NCI-H2029 (cell line): Measurements from ENCODE around the gene MCM8.
"Not testable (repeated sequence)": the region's sequence is repeated elsewhere in the genome, so short reads cannot be mapped to it uniquely, and the experiment has no call there.

Experiments
- DNase-seq: peaks from one replicate; lab custom pipeline; 2025; lab: John Stamatoyannopoulos, UW

MCM8 gene

GRCh38 chr20:6007094-6007528, 56.7 kb downstream of the MCM8 start:
- DNase-seq: no peak

DNA sequence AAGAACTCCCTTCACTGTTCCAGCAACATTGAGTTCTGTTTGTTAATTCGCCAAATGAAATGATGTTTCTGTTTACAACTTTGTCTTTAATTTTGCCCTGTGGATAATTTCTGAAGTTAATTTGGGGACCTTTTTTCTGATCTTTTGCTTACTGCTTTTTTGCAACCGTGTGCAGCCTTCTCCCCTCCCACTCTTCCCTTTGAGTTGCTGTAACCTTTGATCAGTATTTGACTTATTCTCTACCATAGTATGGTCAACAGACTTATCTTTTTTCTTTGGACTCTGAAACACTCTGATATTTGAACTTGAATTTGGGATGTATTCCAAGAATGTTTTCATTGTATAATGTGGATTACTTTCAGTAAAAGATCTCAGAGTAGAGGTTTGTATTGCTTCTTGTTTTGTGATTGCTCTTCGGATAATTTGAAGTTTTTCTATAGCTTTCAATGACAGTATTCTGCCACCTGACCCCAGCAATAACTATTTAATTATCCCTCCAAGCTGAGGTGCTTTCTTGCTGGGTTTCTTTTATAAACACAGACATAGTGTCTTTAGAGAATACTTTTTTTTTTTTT, 57.2 kb downstream of the MCM8 start:
- DNase-seq: no peak

DNA sequence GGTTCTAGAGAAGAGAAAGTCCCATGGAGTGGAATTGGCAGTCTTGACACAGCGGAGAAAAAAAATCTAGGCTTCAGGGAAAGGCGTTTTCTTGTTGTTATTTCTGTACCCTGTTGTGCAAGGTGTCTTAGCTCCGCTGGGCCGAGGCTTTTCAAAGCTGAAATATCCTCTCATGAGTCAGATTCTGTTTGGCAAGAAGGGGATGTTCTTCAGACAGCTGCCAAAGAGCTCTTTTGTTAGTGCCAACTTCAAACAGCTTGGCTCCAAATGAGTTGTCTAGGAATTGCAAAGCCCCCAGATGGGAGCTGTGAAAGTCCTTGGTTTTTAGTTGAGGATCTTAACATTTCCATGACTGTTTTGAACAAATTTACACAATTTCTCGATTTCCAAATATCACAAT, 57.8 kb downstream of the MCM8 start:
- DNase-seq: no peak

- DNase-seq: no peak
These were observed 61.7 kb downstream of the MCM8 start for GRCh38 chr20:6012179-6012578.

DNA sequence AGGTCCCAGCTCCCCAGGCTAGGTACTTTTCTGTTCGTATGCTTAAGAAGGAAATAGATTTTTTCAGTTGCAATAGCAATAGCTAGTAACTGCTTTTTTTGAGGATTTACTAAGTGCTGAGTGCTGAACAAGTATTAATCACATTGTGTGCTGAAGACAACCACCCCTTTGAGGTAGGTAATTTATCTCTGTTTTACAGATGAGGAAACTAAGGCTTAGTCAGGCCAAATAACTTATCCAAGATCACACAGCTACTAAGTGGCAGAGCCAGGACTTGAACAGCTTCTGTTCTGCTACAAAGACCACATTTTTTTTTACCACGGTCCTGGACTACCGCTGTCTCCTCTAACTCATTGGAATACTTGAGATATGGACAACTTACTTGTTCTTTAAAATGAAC, 63.6 kb downstream of the MCM8 start:
- DNase-seq: no peak

GRCh38 chr20:6014957-6015356, 64.5 kb downstream of the MCM8 start:
- DNase-seq: no peak

DNA sequence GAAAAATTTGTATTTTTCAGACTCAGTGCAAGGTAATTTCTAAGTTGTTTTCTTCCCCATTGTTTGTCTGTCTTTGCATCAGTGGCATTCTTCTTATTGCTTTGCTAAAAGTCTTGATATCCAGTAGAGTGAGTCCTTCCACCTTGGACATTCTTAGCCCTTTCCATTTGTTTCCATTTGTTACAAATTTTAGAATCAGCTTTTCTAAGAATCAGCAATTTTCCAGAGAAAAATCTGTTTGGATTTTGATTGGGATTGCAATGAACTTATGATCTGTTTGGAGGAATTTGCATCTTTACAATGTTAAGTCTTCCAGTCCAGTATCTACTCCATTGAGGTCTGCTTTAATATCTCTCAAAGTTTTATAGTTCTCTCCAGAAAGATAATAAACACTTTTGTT, 67.0 kb downstream of the MCM8 start:
- no peak for DNase-seq

- DNase-seq: no peak
These were observed 67.4 kb downstream of the MCM8 start for GRCh38 chr20:6017880-6018279.

DNA sequence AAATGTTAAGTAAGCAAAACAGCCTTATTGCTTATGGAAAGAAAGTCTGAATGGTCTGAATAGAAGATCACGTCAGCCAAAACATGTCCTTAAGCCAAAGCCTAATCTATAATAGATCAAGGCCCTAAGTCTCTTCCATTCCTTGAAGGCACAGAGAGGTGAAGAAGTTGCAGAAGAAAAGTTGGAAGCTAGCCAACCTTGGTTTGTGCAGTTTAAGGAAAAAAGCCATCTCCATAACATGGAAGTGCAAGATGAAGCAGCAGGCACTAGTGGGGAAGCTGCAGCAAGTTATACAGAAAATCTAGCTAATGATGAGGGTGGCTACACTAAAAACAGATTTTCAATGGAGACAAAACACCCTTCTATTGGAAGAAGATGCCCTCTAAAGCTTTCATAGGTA, 74.3 kb downstream of the MCM8 start:
- no peak for DNase-seq

DNA sequence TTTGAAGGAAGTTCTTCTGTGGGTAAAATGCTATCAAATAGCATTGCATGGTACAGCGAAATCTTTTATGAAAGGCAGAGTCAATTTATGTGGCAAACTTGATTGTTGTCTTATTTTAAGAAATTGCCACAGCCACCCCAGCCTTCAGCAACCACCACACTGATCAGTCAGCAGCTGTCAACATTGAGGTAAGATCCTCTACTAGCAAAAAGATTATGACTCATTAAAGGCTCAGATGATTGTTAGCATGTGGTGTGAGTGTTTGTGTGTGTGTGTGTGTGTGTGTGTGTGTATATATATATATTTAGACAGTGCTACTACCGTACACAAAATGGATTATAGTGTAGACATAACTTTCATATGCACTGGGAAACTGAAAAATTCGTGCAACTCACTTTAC, 75.6 kb downstream of the MCM8 start:
- DNase-seq: no peak

- no peak for DNase-seq
These were observed 78.4 kb downstream of the MCM8 start for GRCh38 chr20:6028818-6029217.

- DNase-seq: no peak
These were observed 79.1 kb downstream of the MCM8 start for GRCh38 chr20:6029538-6029937.

- no peak for DNase-seq
These were observed 80.1 kb downstream of the MCM8 start for GRCh38 chr20:6030453-6031080.

DNA sequence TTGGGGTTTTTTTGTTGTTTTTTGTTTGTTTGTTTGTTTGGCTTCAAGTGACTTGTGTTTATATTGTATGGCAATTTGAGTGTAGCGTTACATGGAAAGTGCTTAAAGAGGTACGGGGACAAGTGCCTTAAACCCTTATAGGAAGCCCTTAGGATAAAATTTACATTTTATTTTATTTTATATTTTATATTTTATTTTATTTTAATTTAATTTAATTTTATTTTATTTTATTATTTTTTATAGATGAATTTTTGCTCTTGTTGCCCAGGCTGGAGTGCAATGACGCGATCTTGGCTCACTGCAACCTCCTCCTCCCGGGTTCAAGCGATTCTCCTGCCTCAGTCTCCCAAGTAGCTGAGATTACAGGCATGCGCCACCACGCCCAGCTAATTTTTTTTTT, 82.5 kb downstream of the MCM8 start:
- not testable (repeated sequence) for DNase-seq

GRCh38 chr20:6034134-6034969, 83.9 kb downstream of the MCM8 start:
- DNase-seq: no peak

- no peak for DNase-seq
These were observed 85.8 kb downstream of the MCM8 start for GRCh38 chr20:6036213-6036612.

DNA sequence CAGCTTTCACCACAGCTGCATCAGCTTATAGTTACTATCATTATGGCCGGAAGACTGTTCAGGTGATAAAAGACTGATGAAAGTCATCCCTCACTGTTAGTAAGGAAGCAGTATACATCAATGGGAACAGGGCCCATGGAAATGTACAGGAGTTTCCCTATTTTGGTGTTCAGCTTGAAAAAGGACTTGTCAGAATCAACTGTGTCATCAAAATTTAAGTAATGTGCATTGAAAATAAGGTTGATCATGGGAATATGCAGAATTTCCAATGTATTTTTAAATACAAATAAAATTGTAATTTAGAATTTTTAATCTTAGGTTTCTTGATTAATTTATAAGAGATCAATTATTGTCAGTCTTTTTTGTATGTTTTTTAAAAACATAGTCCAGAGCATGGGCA, 86.6 kb downstream of the MCM8 start:
- DNase-seq: no peak

DNA sequence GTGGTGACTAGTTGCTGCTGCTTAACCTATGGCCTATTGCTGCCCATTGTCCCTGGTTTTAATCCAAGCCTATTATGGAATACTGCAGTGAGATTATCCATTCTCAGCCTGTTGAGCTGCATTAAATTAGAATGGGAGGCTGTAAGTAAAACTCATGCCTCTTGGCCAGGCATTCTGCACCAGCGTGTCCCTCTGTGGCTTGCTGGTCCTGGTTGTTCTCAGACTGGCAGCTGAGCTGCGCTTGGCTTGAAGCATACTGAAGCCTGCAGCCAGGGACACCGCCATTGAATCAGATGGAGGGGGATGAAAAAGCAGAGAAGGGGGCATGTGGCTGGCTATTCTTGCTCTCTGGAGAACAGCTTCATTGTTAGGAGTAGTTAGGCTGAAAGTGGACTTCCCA, 87.8 kb downstream of the MCM8 start:
- no peak for DNase-seq

GRCh38 chr20:6039766-6040165, 89.3 kb downstream of the MCM8 start:
- DNase-seq: no peak

- no peak for DNase-seq
These were observed 90.1 kb downstream of the MCM8 start for GRCh38 chr20:6040540-6040939.

DNA sequence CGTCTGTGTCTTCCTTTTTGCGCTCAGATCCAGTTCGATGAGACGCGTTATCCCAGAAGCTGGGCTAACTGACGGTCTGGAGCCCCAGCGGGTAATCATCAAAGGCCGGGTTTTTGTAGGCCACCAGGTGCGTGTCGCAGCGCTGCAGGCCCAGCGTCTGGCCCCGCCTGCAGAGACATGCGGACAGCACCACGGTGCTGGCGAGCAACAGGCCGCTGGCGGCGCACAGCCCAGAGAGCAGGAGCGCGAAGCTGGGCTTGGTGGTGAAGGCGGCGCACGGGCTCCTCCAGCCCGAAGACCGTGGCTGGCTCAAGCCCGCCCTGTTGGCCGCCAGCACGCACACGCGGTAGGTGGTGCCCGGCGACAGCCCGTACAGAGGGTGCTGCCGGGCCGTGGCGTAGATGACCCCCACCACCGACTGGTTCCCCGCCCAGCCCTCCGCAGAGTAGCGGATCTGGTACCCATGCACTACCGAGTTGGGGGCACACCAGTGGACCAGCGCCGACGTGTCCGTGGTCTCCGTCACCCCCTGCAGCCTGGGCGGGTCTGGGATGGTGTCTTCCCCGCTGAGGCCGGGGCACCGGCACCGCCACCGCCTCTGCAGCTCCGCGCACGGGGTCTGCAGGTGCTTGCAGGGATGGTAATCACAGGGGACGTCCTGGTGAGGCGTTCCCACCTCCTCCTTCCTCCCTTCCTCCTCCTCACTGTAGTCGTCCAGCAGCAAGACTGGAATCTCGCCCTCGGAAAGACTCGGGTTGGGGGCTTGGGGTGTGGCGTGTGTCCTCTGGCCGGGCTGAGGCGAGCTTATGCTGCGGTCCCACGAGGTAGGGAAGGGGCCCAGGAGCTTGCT, 90.7 kb downstream of the MCM8 start:
- no peak for DNase-seq

- no peak for DNase-seq
These were observed 91.4 kb downstream of the MCM8 start for GRCh38 chr20:6041808-6042265.
